ENCODE results near the gene VCPKMT. TPM values are rescaled to one million over a fixed set of nuclear protein-coding genes. Genes with fewer than 3 reads are reported as not detected.

Gene VCPKMT
- total RNA-seq, 1 experiment from 2014 or later = 12.0 TPM

Other genes starting within 250 kb of the VCPKMT start
- 60.9 and 61.2 TPM in 2 replicates for gene ARF6, start 223.5 kb downstream of the VCPKMT start, total RNA-seq (2014; rRNA removed; shearing (Covaris generic))
- 10.3 and 16.2 TPM in 2 replicates for gene SOS2, start 115.0 kb upstream of the VCPKMT start, total RNA-seq (2014; rRNA removed; shearing (Covaris generic))
- gene L2HGDH, start 195.7 kb upstream of the VCPKMT start, total RNA-seq (2014; rRNA removed; shearing (Covaris generic)) = 2.4 and 4.6 TPM in 2 replicates
- 7.3 and 10.4 TPM in 2 replicates for gene DMAC2L, start 195.8 kb upstream of the VCPKMT start, total RNA-seq (2014; rRNA removed; shearing (Covaris generic))